CD4-positive, alpha-beta T cell treated with Interleukin-6 at 100 ng/mL for 8 hours (primary cell): ENCODE data around the gene MAGI3.
"Not testable (repeated sequence)": the region's sequence is repeated elsewhere in the genome, so short reads cannot be mapped to it uniquely, and the experiment has no call there.

ENCODE experiments used
- DNase-seq: peaks from one replicate; pipeline ENCODE4 v3.0.0-alpha.2; 2020; ENCODE audit warnings: mixed read lengths, low spot score

Gene MAGI3

GRCh38 chr1:113517346-113517745 is 127.0 kb downstream of the MAGI3 start:
- DNase-seq = no peak

DNA sequence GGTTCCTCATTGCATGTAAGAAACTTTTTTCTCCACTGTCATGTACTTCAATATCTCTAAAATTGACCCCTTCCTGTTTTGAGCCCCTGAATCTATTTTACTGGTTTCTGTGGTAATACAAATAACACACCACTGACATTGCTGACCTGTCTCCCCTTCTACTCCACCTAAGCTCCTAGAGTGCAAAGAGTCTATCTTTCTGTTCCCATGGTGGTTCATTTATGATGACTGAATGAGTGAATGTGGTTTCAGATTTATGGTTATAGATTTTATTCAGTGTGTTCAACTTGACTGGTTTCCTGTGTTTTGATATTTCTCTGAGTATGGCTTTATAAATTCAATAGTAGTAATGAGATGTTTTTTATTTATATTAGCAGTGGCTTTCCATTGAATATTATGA is 127.7 kb downstream of the MAGI3 start:
- DNase-seq = no peak

DNA sequence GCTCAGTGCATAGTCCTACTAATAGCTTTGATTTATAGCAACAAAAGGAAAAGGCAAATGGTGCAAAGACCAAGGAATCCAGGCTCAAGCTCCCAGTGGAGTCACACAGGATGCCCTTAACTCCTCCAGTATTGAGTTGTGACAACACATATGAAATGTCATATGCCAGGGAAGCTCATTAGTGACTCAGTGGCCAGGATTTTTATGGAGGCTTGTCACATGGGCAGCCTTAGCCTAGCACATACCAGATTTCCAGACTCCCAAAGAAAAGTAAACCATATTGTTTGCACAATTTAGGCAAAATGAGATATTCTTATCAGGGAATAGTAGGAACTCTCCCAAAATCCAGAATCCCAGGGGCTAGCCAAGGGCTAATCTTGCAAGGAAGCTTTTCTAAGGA is 129.2 kb downstream of the MAGI3 start:
- DNase-seq = no peak

- no peak for DNase-seq
Observed at GRCh38 chr1:113530021-113530420, 139.7 kb downstream of the MAGI3 start.

DNA sequence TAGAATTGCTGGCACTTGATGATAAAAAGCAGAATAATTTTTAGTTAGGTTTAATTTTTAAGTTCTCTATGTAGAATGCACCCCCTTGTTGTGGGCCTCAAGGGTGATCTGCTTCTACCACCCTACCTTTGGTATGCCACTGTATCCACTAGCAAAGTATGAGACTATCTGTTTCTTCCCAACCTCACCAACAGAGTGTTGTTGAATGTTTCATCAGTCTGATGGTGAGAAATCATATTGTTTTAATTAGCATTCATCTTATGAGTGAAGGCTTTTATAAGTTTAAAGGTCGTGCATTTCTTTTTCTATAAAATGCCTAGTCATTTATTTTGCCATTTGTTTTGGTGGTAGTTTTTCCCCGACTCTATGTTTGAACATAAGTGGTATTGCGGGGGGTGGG is 141.0 kb downstream of the MAGI3 start:
- no peak for DNase-seq

- DNase-seq = no peak
Observed at GRCh38 chr1:113533061-113533460, 142.7 kb downstream of the MAGI3 start.

GRCh38 chr1:113534130-113534817 is 144.0 kb downstream of the MAGI3 start:
- DNase-seq = no peak

DNA sequence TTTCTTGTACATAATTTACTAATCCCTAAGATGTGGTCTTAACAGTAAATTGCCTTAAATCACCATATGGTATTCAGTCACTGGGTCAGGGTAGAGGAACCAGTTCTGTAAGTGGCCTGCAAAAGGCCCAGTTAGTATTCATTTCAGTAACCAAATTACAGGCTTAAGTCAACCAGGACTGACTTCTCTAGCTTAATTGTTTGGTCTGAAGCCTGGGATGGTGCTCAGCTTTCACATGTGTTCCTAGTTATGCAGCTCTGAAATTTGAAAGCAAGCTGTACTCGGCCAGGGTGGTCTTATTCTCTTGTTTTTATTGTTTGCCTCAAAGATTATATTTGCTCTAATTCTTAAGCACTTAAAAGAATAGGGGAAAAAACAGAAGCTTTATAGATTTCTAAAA is 144.6 kb downstream of the MAGI3 start:
- no peak for DNase-seq

DNA sequence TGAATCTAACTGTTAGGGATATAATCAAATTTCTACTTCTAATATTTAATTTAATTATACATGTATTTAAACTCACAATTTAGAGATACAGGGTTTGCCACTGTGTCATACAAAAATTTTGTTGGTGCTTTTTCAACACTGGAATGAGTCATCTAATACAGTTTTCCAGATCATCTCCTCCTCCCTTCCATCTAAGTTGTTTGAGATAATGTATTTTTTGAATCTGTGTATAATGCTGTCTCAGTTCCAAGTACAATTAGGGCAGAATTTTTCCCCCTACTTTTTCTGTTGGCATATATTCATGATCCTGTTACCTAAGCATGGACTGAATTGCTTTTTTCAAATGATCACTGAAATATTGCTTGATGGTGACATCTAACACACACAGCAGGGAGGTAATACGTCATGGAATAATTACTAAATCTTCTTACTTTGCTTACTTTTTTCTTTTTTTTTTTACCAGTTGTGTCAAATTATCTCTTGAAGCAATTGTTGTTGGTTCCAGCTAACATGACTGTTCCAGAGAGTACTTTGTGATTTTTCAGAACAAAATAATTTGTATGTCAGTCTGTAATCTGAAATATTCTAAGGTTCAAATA is 146.0 kb downstream of the MAGI3 start:
- DNase-seq = no peak

- DNase-seq = no peak
Observed at GRCh38 chr1:113538225-113538624, 147.9 kb downstream of the MAGI3 start.

- DNase-seq = no peak
Observed at GRCh38 chr1:113540335-113540734, 150.0 kb downstream of the MAGI3 start.

- DNase-seq = no peak
Observed at GRCh38 chr1:113541106-113541505, 150.8 kb downstream of the MAGI3 start.

- no peak for DNase-seq
Observed at GRCh38 chr1:113542221-113542701, 151.9 kb downstream of the MAGI3 start.

- DNase-seq = no peak
Observed at GRCh38 chr1:113543110-113543509, 152.8 kb downstream of the MAGI3 start.

GRCh38 chr1:113545210-113545609 is 154.9 kb downstream of the MAGI3 start:
- DNase-seq = no peak

- DNase-seq = no peak
Observed at GRCh38 chr1:113545626-113546025, 155.3 kb downstream of the MAGI3 start.

GRCh38 chr1:113551728-113552127 is 161.4 kb downstream of the MAGI3 start:
- DNase-seq = no peak

GRCh38 chr1:113552244-113552643 is 161.9 kb downstream of the MAGI3 start:
- no peak for DNase-seq

- no peak for DNase-seq
Observed at GRCh38 chr1:113557187-113557586, 166.9 kb downstream of the MAGI3 start.

DNA sequence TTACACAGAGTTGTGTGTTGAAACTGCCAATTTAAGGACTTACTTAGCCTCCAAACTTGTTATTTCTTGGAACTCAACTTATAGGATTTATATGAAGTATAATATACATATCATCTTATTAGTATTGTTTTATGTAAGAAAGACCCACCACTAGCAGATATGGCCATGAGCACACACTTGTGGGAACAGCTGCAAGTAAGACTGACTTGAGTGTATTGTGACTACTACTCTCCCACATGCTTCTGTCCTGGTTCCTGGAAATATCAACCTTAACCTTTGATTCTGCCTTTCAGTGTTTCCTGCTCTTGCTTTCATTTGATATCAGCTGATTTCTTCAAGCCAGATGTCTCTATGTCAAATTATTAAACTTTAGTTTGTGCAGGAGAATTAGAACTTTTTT is 175.3 kb downstream of the MAGI3 start:
- no peak for DNase-seq

DNA sequence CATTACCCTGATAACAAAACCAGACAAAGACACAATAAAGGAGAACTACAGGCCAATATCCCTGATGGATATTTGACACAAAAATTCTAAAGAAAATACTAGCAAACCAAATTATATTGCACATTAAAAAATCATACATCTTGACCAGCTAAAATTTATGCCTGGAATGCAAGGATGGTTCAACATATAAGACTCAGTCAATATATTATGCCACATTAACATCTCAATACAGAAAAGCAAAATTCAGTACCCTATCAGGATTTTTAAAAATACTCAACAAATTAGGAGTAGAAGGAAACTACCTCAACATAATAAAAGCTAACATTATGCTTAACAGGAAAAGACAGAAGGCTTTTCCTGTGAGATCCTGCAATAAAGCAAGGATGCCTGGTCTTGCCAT is 177.1 kb downstream of the MAGI3 start:
- DNase-seq = no peak

GRCh38 chr1:113575744-113576260 is 185.5 kb downstream of the MAGI3 start:
- DNase-seq = not testable (repeated sequence)

DNA sequence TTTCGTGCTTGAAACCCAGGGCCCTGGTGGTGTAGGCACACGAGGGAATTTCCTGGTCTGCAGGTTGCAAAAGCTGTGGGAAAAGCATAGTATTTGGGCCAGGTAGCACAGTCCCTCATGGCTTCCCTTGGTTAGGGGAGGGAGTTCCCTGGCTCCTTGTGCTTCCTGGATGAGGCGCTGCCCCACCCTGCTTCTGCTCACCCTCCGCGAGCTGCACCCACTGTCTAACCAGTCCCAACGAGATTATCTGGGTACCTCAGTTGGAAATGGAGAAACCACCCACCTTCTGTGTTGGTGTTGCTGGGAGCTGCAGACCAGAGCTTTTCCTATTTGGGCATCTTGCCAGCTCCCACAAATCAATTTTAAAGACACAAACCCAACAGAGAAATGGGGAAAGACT is 186.0 kb downstream of the MAGI3 start:
- DNase-seq = no peak
